Mesenchymal stem cell (in vitro differentiated cells and primary cell): Measurements from ENCODE around the gene ASNSD1.
"Not testable (repeated sequence)": the region's sequence is repeated elsewhere in the genome, so short reads cannot be mapped to it uniquely, and the experiment has no call there.

Source experiments
- DNase-seq: peaks from one replicate; pipeline ENCODE4 v3.0.0-alpha.2; 2013
- H2AFZ ChIP-seq: one replicate; pipeline ENCODE4 v1.6.1; 2013; ENCODE audit warnings: low read depth, mild to moderate bottlenecking, control low read depth, inconsistent platforms, low read length, moderate library complexity
- H2AK5ac ChIP-seq: 2 replicates; pipeline ENCODE4 v1.6.1; 2013; ENCODE audit warnings: low read length, moderate library complexity, mild to moderate bottlenecking, inconsistent platforms; ENCODE audit not compliant: severe bottlenecking
- H2BK120ac ChIP-seq: one replicate; pipeline ENCODE4 v1.6.1; 2013; ENCODE audit warnings: low read depth, mild to moderate bottlenecking, inconsistent platforms, low read length, moderate library complexity
- H2BK12ac ChIP-seq, 2 experiments: one replicate each; pipeline ENCODE4 v1.6.1; 2013; ENCODE audit warnings: inconsistent platforms in 2 of 2, low read length in 2 of 2, mild to moderate bottlenecking in 2 of 2, moderate library complexity in 2 of 2, control low read depth in 1 of 2
- H2BK15ac ChIP-seq: one replicate; pipeline ENCODE4 v1.6.1; 2013; ENCODE audit warnings: mild to moderate bottlenecking, low read depth, inconsistent platforms; ENCODE audit not compliant: poor library complexity, severe bottlenecking
- H2BK5ac ChIP-seq: 2 replicates; pipeline ENCODE4 v1.6.1; 2013; ENCODE audit warnings: low read depth, mild to moderate bottlenecking, low read length, control low read depth, inconsistent platforms; ENCODE audit not compliant: poor library complexity, severe bottlenecking
- H3K14ac ChIP-seq, 2 experiments: one replicate each; pipeline ENCODE4 v1.6.1; 2013; ENCODE audit warnings: inconsistent platforms in 2 of 2, low read length in 2 of 2, control low read depth in 1 of 2, mild to moderate bottlenecking in 1 of 2, moderate library complexity in 1 of 2
- H3K18ac ChIP-seq, 2 experiments: one replicate each; pipeline ENCODE4 v1.6.1; 2013; ENCODE audit warnings: inconsistent platforms in 2 of 2, low read length in 2 of 2, control low read depth in 1 of 2, low read depth in 1 of 2, mild to moderate bottlenecking in 1 of 2
- H3K23ac ChIP-seq, 2 experiments: one replicate each; pipeline ENCODE4 v1.6.1; 2013; ENCODE audit warnings: inconsistent platforms in 2 of 2, low read length in 2 of 2, mild to moderate bottlenecking in 2 of 2, moderate library complexity in 2 of 2, control low read depth in 1 of 2
- H3K27ac ChIP-seq: 2 replicates; pipeline ENCODE4 v1.5.1; 2013; ENCODE audit warnings: mild to moderate bottlenecking, moderate library complexity, low read length, control low read depth, inconsistent platforms; ENCODE audit not compliant: poor library complexity, severe bottlenecking
- H3K27me3 ChIP-seq, 2 experiments: 2 replicates each; pipeline versions ENCODE4 v1.6.1 to v1.7.0; 2013; ENCODE audit warnings: low read length in 2 of 2, mild to moderate bottlenecking in 2 of 2, moderate library complexity in 2 of 2, control low read depth in 1 of 2, inconsistent platforms in 1 of 2; ENCODE audit not compliant: control insufficient read depth in 1 of 2, insufficient read depth in 1 of 2
- H3K36me3 ChIP-seq, 2 experiments: 2 replicates each; pipeline versions ENCODE4 v1.6.1 to v1.7.0; 2013; ENCODE audit warnings: low read length in 2 of 2, control low read depth in 1 of 2, inconsistent platforms in 1 of 2, low read depth in 1 of 2, mild to moderate bottlenecking in 1 of 2; ENCODE audit not compliant: insufficient read depth in 2 of 2, control insufficient read depth in 1 of 2
- H3K4ac ChIP-seq, 2 experiments: one replicate each; pipeline ENCODE4 v1.6.1; 2013; ENCODE audit warnings: inconsistent platforms in 2 of 2, low read length in 2 of 2, mild to moderate bottlenecking in 2 of 2, moderate library complexity in 2 of 2, control low read depth in 1 of 2, low read depth in 1 of 2
- H3K4me1 ChIP-seq: 2 replicates; pipeline ENCODE4 v1.6.1; 2013; ENCODE audit warnings: low read depth, low read length, control low read depth; ENCODE audit not compliant: control insufficient read depth, insufficient read depth
- H3K4me2 ChIP-seq: 2 replicates; pipeline ENCODE4 v1.6.1; 2013; ENCODE audit warnings: low read length, mild to moderate bottlenecking, inconsistent platforms; ENCODE audit not compliant: poor library complexity, severe bottlenecking
- H3K4me3 ChIP-seq, 2 experiments: 2 replicates each; pipeline versions ENCODE4 v1.5.1 to v1.7.0; 2013; ENCODE audit warnings: low read length in 2 of 2, mild to moderate bottlenecking in 2 of 2, control low read depth in 1 of 2, low read depth in 1 of 2; ENCODE audit not compliant: insufficient read depth in 1 of 2
- H3K79me1 ChIP-seq: replicated peaks from 2 replicates; pipeline ENCODE4 v1.6.1; 2013; ENCODE audit warnings: mild to moderate bottlenecking, control low read depth, low read length, inconsistent platforms; ENCODE audit not compliant: poor library complexity, severe bottlenecking
- H3K9ac ChIP-seq: 2 replicates; pipeline ENCODE4 v1.7.0; 2013; ENCODE audit warnings: mild to moderate bottlenecking, low read length, moderate library complexity
- H3K9me3 ChIP-seq: 2 replicates; pipeline ENCODE4 v1.7.0; 2013; ENCODE audit warnings: mild to moderate bottlenecking, low read length; ENCODE audit not compliant: control insufficient read depth
- H4K8ac ChIP-seq: one replicate; pipeline ENCODE4 v1.6.1; 2013; ENCODE audit warnings: inconsistent platforms, mild to moderate bottlenecking, low read length, moderate library complexity
- H4K91ac ChIP-seq: one replicate; pipeline ENCODE4 v1.6.1; 2013; ENCODE audit warnings: mild to moderate bottlenecking, low read length, inconsistent platforms
- WGBS: methylation state at CpG from one replicate; pipeline ENCODE4 v1.1.7; 2013; ENCODE audit warnings: mixed read lengths; 5-methylcytosine and 5-hydroxymethylcytosine counted together

ASNSD1 gene

GRCh38 chr2:189685540-189686229, 24.4 kb downstream of the ASNSD1 start:
- H2BK12ac ChIP-seq, result no peak overlapping the region
- H2BK5ac ChIP-seq, result no peak overlapping the region
- H4K91ac ChIP-seq, result no peak overlapping the region
- no peak overlapping the region for H2AK5ac ChIP-seq
- H3K4ac ChIP-seq, result no peak overlapping the region
- peaks cover 4% of the 10 kb centered on the region for H3K4me1 ChIP-seq
- H2BK15ac ChIP-seq, result no peak overlapping the region
- DNase-seq, result peak; percentile 63
- H2AFZ ChIP-seq, result no peak overlapping the region
- no peaks in the 10 kb centered on the region for H3K36me3 ChIP-seq
- no peak overlapping the region for H3K27ac ChIP-seq
- H3K4me2 ChIP-seq, result no peak overlapping the region
- WGBS, result 41% methylated on average over 2 of the region's 2 CpGs
- no peak overlapping the region for H3K23ac ChIP-seq
- no peak overlapping the region for H3K4me3 ChIP-seq
- no peak overlapping the region for H2BK120ac ChIP-seq
- H3K18ac ChIP-seq, result no peak overlapping the region
- H3K9ac ChIP-seq, result peak overlapping the region; percentile 47
- no peak overlapping the region for H3K14ac ChIP-seq
- no peaks in the 10 kb centered on the region for H3K79me1 ChIP-seq
- no peak overlapping the region for H4K8ac ChIP-seq
- no peaks in the 10 kb centered on the region for H3K27me3 ChIP-seq
- no peaks in the 10 kb centered on the region for H3K9me3 ChIP-seq

DNA sequence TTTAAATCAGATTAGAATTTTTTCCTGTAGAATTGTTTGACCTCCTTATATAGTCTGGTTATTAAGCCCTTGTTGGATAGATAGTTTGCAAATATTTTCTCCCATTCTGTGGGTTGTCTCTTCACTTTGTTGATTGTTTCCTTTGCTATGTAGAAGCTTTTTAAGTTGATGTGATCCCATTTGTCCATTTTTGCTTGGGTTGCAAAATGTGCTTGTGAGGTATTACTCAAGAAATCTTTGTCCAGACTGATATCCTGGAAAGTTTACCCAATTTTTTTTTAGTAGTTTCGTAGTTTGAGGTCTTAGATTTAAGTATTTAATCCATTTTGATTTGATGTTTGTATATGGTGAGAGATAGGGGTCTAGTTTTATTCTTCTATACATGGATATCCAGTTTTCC, 26.5 kb downstream of the ASNSD1 start:
- DNase-seq, H2AK5ac ChIP-seq, H3K4me3 ChIP-seq, H3K79me1 ChIP-seq, H2BK5ac ChIP-seq, H2BK120ac ChIP-seq, H3K9me3 ChIP-seq, H3K4me1 ChIP-seq, H4K91ac ChIP-seq, H3K27me3 ChIP-seq, H3K9ac ChIP-seq, H3K14ac ChIP-seq, H3K4ac ChIP-seq, H3K36me3 ChIP-seq, H3K23ac ChIP-seq, H2BK15ac ChIP-seq, H2BK12ac ChIP-seq, H2AFZ ChIP-seq, H3K4me2 ChIP-seq, H3K18ac ChIP-seq, H4K8ac ChIP-seq, H3K27ac ChIP-seq: not testable (repeated sequence)
- WGBS, result 86% methylated on average over 1 of the region's 1 CpG

DNA sequence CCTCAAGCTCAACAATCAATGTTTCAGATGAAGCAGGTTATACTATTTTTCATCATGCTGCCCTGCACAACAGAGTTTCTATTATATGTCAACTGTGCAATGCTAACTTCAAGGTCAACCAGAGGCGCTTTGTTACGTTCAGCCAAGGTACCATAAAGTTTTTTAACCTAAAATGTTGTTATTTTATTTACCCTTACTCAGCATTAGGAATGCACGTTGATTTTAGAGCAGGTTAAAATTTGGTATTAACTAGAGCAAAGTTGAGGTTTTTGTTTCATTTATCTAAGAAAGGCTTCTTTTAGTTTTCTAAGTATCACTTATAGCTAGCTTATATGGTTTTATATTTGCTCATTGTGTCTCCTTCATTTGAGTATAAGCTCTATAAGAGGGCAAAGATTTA, 35.0 kb downstream of the ASNSD1 start:
- no peak overlapping the region for H3K18ac ChIP-seq
- WGBS, result no CpG with 5 or more reads among the region's 3 CpGs
- no peak overlapping the region for H3K23ac ChIP-seq
- no peak overlapping the region for H3K9ac ChIP-seq
- H4K91ac ChIP-seq, result no peak overlapping the region
- no peak overlapping the region for H2BK15ac ChIP-seq
- peaks cover 0 to 12% of the 10 kb centered on the region in 2 experiments for H3K36me3 ChIP-seq
- H3K14ac ChIP-seq, result no peak overlapping the region
- H3K4ac ChIP-seq, result no peak overlapping the region
- H2AK5ac ChIP-seq, result no peak overlapping the region
- H3K27me3 ChIP-seq, result no peaks in the 10 kb centered on the region
- DNase-seq, result no peak
- no peak overlapping the region for H2BK12ac ChIP-seq
- peaks cover 1% of the 10 kb centered on the region for H3K4me1 ChIP-seq
- no peaks in the 10 kb centered on the region for H3K9me3 ChIP-seq
- H4K8ac ChIP-seq, result no peak overlapping the region
- H3K27ac ChIP-seq, result no peak overlapping the region
- no peak overlapping the region for H2BK120ac ChIP-seq
- H2AFZ ChIP-seq, result no peak overlapping the region
- H3K79me1 ChIP-seq, result no peaks in the 10 kb centered on the region
- no peak overlapping the region for H2BK5ac ChIP-seq
- no peak overlapping the region for H3K4me2 ChIP-seq
- no peak overlapping the region for H3K4me3 ChIP-seq

DNA sequence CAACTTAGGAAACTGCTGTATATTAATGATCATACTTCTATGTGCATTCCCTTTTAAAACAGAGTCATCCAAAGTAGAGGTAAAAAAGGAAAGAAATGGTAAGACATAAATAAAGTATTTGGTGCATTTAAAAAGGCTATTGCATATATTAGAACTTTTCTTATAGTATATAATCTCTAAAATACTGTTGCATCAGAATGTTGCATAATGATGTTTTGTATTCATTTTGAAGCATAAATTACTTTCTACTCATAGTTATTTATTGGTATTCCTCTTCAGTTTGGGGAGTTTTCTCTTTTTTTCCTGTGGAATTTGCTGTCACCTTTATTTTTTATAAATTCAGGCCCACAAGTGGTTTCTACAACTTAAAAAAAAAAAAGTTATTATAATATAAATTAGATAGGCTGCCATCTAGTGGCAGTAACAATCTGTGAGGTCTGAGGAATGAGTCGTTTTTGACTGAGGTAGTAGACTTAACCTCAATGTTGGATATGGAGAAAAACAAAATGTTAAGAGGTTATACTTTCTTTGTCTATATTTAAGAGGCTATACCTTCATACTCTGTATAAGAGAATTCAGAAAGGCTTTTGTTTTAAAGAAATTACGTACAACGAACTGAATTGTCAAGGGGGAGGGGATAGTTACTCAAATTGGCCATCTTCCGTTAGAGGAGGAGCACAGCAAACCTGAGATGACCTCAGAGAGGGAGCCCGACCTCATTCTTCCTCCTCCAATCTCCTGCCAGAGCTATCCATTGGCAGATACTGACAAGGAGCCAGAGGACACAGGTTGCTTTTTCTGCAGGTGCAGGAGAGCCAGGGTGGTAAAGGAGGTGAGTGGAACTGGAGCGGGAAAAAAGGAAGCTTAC, 37.0 kb downstream of the ASNSD1 start:
- Histone ChIP-seq H3K4me3 (no peak overlapping the region), H3K79me1 (no peaks in the 10 kb centered on the region)
- 40% methylated on average over 5 of the region's 6 CpGs for WGBS

More for the DNA sequence above, 37.0 kb downstream of the ASNSD1 start:
- no peak overlapping the region for H2BK15ac ChIP-seq
- H3K27ac ChIP-seq, result no peak overlapping the region
- H2AK5ac ChIP-seq, result no peak overlapping the region
- no peak overlapping the region for H3K4me2 ChIP-seq
- no peak overlapping the region for H4K91ac ChIP-seq
- no peaks in the 10 kb centered on the region for H3K27me3 ChIP-seq
- no peak overlapping the region for H2BK12ac ChIP-seq
- no peak overlapping the region for H3K23ac ChIP-seq
- no peak overlapping the region for H2BK120ac ChIP-seq
- no peak overlapping the region for H3K14ac ChIP-seq
- peak; percentile 59 for DNase-seq
- H3K4ac ChIP-seq, result no peak overlapping the region
- no peak overlapping the region for H2BK5ac ChIP-seq
- H3K18ac ChIP-seq, result no peak overlapping the region
- no peak overlapping the region for H4K8ac ChIP-seq
- no peak overlapping the region for H2AFZ ChIP-seq
- H3K9ac ChIP-seq, result peak overlapping the region; percentile 42
- H3K36me3 ChIP-seq, result peaks cover 0 to 9% of the 10 kb centered on the region in 2 experiments
- H3K9me3 ChIP-seq, result no peaks in the 10 kb centered on the region
- peaks cover 1% of the 10 kb centered on the region for H3K4me1 ChIP-seq
